Calu3 (cell line): ENCODE results near the gene MCTP2. TPM values are rescaled to one million over a fixed set of nuclear protein-coding genes. Genes with fewer than 3 reads are reported as not detected.
"Not testable (repeated sequence)": the region's sequence is repeated elsewhere in the genome, so short reads cannot be mapped to it uniquely, and the experiment has no call there.

Experiments used
- BruUV-seq: library from RNA; stranded (reverse); fragments of 400-500 nt; replicated peaks from 2 replicates; lab custom pipeline; 2021; lab: Mats Ljungman, UMichigan
- CTCF ChIA-PET: fragments of 300-600 bp; sonication (Branson Sonifier 250); formaldehyde crosslinking; loops from one replicate; lab custom pipeline; 2022; ENCODE audit warnings: antibody characterized with exemption; lab: Charles Lee
- DNase-seq: peaks from one replicate; pipeline ENCODE4 v3.0.0; 2022
- H3K27ac Mint-ChIP-seq: one replicate; pipeline ENCODE4 v1.8.0; 2022; ENCODE audit warnings: mixed read lengths; ENCODE audit not compliant: unreplicated experiment
- H3K27me3 Mint-ChIP-seq: one replicate; pipeline ENCODE4 v1.8.0; 2022; ENCODE audit warnings: mixed read lengths; ENCODE audit not compliant: unreplicated experiment
- H3K36me3 Mint-ChIP-seq: one replicate; pipeline ENCODE4 v1.8.0; 2022; ENCODE audit warnings: mild to moderate bottlenecking, moderate library complexity, mixed read lengths; ENCODE audit not compliant: insufficient read depth, unreplicated experiment
- H3K4me1 Mint-ChIP-seq: one replicate; pipeline ENCODE4 v1.8.0; 2022; ENCODE audit warnings: mild to moderate bottlenecking, low read depth, mixed read lengths; ENCODE audit not compliant: unreplicated experiment
- H3K4me3 Mint-ChIP-seq: one replicate; pipeline ENCODE4 v1.8.0; 2022; ENCODE audit warnings: mild to moderate bottlenecking, low read depth, moderate library complexity, mixed read lengths; ENCODE audit not compliant: unreplicated experiment
- H3K9me3 Mint-ChIP-seq: one replicate; pipeline ENCODE4 v1.8.0; 2022; ENCODE audit warnings: low read depth, mixed read lengths; ENCODE audit not compliant: unreplicated experiment
- intact Hi-C: fragments of 100-400 bp; cut with micrococcal nuclease; formaldehyde crosslinking; loops from one replicate; pipeline ENCODE4 v1.10.0; 2022; ENCODE audit not compliant: unreplicated experiment
- total RNA-seq: library from RNA; stranded (reverse); gene quantifications from 2 replicates; pipeline ENCODE4 v1.2.3, GENCODE V29; 2022
- TF ChIP-seq, protein P1 (sequence below): fragments of 200-600 bp; IDR thresholded peaks from one replicate; pipeline ENCODE4 v1.8.0; 2022; ENCODE audit warnings: antibody characterized with exemption; ENCODE audit not compliant: unreplicated experiment

Gene MCTP2
- total RNA-seq, 1 experiment from 2014 or later: 30.1 TPM

DNA sequence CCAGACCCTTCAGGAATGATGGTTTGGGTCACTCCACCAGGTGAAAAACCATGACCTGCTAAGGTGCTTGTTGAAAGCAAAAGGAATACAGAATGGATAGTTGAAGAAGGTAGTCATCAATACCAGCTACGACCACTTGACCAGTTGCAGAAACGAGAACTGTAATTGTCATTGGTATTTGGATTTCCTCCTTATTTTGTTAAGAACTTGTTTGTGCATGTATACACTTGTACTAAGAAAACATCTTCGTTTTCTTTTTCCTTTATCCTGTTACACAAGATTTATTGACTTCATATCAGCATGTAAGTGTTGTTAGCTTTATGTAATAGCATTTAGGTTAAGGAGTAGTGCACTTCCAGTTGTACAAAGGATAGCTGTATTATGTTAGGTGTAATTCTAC is 261.8 kb downstream of the MCTP2 start:
- no peak for DNase-seq
- intact Hi-C loops: no loop called here
- H3K9me3 Mint-ChIP-seq: peaks cover 5% of the 10 kb centered on the region
- no TSS peak for BruUV-seq
- CTCF ChIA-PET: no interaction called here
- TF ChIP-seq, protein P1, sequence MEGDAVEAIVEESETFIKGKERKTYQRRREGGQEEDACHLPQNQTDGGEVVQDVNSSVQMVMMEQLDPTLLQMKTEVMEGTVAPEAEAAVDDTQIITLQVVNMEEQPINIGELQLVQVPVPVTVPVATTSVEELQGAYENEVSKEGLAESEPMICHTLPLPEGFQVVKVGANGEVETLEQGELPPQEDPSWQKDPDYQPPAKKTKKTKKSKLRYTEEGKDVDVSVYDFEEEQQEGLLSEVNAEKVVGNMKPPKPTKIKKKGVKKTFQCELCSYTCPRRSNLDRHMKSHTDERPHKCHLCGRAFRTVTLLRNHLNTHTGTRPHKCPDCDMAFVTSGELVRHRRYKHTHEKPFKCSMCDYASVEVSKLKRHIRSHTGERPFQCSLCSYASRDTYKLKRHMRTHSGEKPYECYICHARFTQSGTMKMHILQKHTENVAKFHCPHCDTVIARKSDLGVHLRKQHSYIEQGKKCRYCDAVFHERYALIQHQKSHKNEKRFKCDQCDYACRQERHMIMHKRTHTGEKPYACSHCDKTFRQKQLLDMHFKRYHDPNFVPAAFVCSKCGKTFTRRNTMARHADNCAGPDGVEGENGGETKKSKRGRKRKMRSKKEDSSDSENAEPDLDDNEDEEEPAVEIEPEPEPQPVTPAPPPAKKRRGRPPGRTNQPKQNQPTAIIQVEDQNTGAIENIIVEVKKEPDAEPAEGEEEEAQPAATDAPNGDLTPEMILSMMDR: no peak
- no peak overlapping the region for H3K4me3 Mint-ChIP-seq
- H3K36me3 Mint-ChIP-seq: no peaks in the 10 kb centered on the region
- H3K4me1 Mint-ChIP-seq: peaks cover under 1% of the 10 kb centered on the region
- no peaks in the 10 kb centered on the region for H3K27me3 Mint-ChIP-seq
- H3K27ac Mint-ChIP-seq: no peak overlapping the region

DNA sequence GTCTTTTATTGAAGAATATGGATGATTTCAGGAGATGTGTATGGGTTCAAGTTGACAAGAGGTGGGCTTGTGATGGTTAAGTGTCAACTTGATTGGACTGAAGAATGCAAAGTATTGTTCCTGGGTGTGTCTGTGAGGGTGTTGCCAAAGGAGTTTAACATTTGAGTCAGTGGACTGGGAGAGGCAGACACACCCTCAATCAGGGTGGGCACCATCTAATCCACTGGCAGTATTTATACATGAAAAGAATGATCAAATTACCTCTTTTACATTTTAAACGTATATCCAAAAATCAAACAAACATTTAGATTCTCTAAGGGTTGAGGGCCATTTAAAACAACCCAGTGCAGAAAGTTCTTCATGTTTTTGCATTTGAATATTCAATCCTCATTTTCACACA is 262.2 kb downstream of the MCTP2 start:
- DNase-seq, H3K27me3 Mint-ChIP-seq, H3K27ac Mint-ChIP-seq, H3K9me3 Mint-ChIP-seq, BruUV-seq, H3K4me1 Mint-ChIP-seq, H3K4me3 Mint-ChIP-seq, CTCF ChIA-PET, H3K36me3 Mint-ChIP-seq, intact Hi-C loops: not testable (repeated sequence)

DNA sequence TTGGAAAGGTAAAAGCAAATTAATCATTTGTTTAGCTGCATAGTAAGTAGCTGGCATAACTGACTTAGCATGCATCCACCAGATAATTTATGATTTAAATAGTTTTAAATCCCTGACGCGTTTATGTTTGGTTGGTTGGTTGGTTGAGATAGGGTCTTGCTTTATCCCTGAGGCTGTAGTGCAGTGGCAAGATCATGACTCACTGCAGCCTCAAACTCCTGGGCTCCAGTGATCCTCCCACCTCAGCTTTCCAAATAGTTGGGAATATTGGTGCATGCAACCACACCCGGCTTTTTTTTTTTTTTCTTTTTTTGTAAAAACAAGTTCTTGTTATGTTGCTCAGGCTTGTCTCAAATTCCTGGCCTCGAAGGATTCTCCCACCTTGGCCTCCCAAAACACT is 263.4 kb downstream of the MCTP2 start:
- Mint-ChIP-seq H3K27ac (no peak overlapping the region), H3K4me3 (no peak overlapping the region), H3K27me3 (no peaks in the 10 kb centered on the region), H3K9me3 (peaks cover 5% of the 10 kb centered on the region), H3K4me1 (no peaks in the 10 kb centered on the region), H3K36me3 (no peaks in the 10 kb centered on the region)
- intact Hi-C loops: no loop called here
- TF ChIP-seq, protein P1: no peak
- DNase-seq: no peak
- no TSS peak for BruUV-seq
- CTCF ChIA-PET: no interaction called here

DNA sequence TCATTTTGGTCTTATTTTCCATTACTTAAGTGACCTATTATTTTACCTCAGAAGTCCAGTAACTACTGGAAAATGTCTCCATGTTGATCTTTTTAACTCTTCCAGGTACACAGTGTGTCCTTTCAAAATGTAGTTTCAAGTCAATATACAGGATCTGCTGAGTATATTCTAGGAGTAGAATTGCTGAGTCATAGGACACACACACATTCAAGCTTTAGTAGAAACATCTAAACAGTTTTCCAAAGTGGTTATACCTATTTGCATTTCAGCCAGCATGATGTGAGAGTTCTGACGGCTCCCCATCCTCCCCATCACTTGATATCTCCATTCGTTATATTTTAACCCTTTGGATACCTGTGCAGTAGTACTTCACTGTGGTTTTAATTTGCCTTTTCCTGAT is 271.9 kb downstream of the MCTP2 start:
- no peak for DNase-seq
- intact Hi-C loops: no loop called here
- Mint-ChIP-seq H3K36me3 (no peaks in the 10 kb centered on the region), H3K27me3 (no peaks in the 10 kb centered on the region), H3K9me3 (peaks cover 18% of the 10 kb centered on the region), H3K4me1 (no peaks in the 10 kb centered on the region), H3K4me3 (no peak overlapping the region), H3K27ac (no peak overlapping the region)
- TF ChIP-seq, protein P1: no peak
- no TSS peak for BruUV-seq
- CTCF ChIA-PET: no interaction called here

DNA sequence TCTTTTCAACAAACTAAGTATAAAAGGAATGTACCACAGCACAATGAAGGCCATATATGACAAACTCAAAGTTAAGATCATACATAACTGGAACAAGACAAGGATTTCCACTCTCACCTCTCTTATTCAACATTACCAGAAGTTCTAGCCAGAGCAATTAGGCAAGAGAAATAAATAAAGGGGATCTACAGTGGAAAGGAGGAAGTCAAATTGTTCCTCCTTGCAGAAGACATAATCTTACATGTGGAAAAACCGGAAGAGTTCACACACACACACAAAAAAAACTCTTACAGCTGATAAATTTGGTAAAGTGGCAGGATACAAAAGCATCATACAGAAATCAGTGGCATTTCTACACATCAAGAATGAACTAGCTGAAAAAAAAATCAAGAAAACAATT is 277.9 kb downstream of the MCTP2 start:
- DNase-seq: no peak
- H3K36me3 Mint-ChIP-seq: no peaks in the 10 kb centered on the region
- BruUV-seq: no TSS peak
- intact Hi-C loops: no loop called here
- H3K27me3 Mint-ChIP-seq: no peaks in the 10 kb centered on the region
- H3K4me1 Mint-ChIP-seq: no peaks in the 10 kb centered on the region
- H3K9me3 Mint-ChIP-seq: peaks cover 24% of the 10 kb centered on the region
- no peak overlapping the region for H3K4me3 Mint-ChIP-seq
- CTCF ChIA-PET: no interaction called here
- TF ChIP-seq, protein P1: no peak
- H3K27ac Mint-ChIP-seq: no peak overlapping the region
